Activated CD4-positive, alpha-beta T cell treated with anti-CD3 and anti-CD28 coated beads for 1 hour (primary cell): ENCODE data around the gene ACTN1.
"Not testable (repeated sequence)": the region's sequence is repeated elsewhere in the genome, so short reads cannot be mapped to it uniquely, and the experiment has no call there.

Source experiments
- DNase-seq: peaks from one replicate; pipeline ENCODE4 v3.0.0-alpha.2; 2020

Gene ACTN1

GRCh38 chr14:68882235-68882634 lies 96.9 kb downstream of the ACTN1 start:
- no peak for DNase-seq

- no peak for DNase-seq
Measured at GRCh38 chr14:68881396-68881795, 97.7 kb downstream of the ACTN1 start.

GRCh38 chr14:68880581-68881105 lies 98.5 kb downstream of the ACTN1 start:
- DNase-seq, result no peak

GRCh38 chr14:68879841-68880575 lies 99.1 kb downstream of the ACTN1 start:
- no peak for DNase-seq

- DNase-seq, result no peak
Measured at GRCh38 chr14:68879321-68879781, 99.8 kb downstream of the ACTN1 start.

GRCh38 chr14:68878908-68879307 lies 100.2 kb downstream of the ACTN1 start:
- DNase-seq, result no peak

GRCh38 chr14:68877993-68878575 lies 101.0 kb downstream of the ACTN1 start:
- no peak for DNase-seq

GRCh38 chr14:68876976-68877375 lies 102.1 kb downstream of the ACTN1 start:
- no peak for DNase-seq

- no peak for DNase-seq
Measured at GRCh38 chr14:68874746-68875155, 104.4 kb downstream of the ACTN1 start.

- no peak for DNase-seq
Measured at GRCh38 chr14:68873376-68873775, 105.7 kb downstream of the ACTN1 start.

- DNase-seq, result no peak
Measured at GRCh38 chr14:68871392-68871791, 107.7 kb downstream of the ACTN1 start.

GRCh38 chr14:68866991-68867533 lies 112.0 kb downstream of the ACTN1 start:
- DNase-seq, result no peak

- DNase-seq, result no peak
Measured at GRCh38 chr14:68865542-68865941, 113.6 kb downstream of the ACTN1 start.

- no peak for DNase-seq
Measured at GRCh38 chr14:68864361-68864750, 114.7 kb downstream of the ACTN1 start.

GRCh38 chr14:68863610-68864360 lies 115.3 kb downstream of the ACTN1 start:
- DNase-seq, result no peak

GRCh38 chr14:68862954-68863594 lies 116.0 kb downstream of the ACTN1 start:
- peak; percentile 49 for DNase-seq

GRCh38 chr14:68860771-68861170 lies 118.3 kb downstream of the ACTN1 start:
- DNase-seq, result no peak

- DNase-seq, result no peak
Measured at GRCh38 chr14:68857516-68858070, 121.5 kb downstream of the ACTN1 start.

GRCh38 chr14:68856572-68856971 lies 122.5 kb downstream of the ACTN1 start:
- no peak for DNase-seq

GRCh38 chr14:68854421-68854820 lies 124.7 kb downstream of the ACTN1 start:
- DNase-seq, result no peak

GRCh38 chr14:68853749-68854148 lies 125.4 kb downstream of the ACTN1 start:
- DNase-seq, result no peak

GRCh38 chr14:68852493-68852892 lies 126.6 kb downstream of the ACTN1 start:
- DNase-seq, result not testable (repeated sequence)
